Measurements from ENCODE around the gene MTIF3. TPM values are rescaled to one million over a fixed set of nuclear protein-coding genes. Genes with fewer than 3 reads are reported as not detected.

Gene MTIF3
- total RNA-seq, 1 donor from 2014 or later: 30.5 TPM

DNA sequence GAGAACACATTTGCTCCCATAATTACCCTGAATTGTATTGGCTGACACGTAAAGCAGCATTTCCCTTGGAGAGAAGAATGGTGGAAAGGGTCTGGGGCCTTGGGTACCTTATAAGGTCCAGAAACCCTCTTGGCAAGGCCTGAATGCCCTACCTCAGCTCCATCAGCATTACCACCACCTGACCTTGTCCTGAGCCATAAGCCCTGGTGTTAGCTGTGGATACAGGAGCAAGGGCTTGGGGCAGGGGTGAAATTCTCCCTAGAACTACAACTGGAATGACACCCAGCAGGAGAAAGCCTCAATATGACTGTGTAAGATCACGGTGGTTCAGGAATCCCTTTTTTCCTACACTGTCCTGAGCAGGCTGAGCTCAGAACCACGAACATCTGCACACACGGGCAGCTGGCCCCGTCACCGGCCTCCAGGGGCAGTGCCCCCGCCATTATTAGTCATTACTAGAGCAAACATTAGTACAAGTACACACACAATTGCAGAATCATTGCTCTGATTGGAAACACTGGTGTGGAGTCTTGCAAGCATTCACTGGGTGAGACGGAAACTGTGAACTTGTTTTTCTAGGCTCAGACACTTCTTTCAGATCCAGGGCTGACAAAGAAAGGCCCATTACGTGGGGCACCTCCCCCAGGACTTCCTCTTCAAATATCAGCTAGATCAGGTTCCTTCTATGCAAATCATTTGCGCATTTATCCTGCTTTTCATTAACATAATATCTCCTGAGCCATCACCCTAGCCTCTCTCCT is 26.8 kb upstream of the MTIF3 start:
- no peak overlapping the region for H3K4me3 ChIP-seq (ENCODE audit: low read depth, low read length)
- TF ChIP-seq, protein P1, sequence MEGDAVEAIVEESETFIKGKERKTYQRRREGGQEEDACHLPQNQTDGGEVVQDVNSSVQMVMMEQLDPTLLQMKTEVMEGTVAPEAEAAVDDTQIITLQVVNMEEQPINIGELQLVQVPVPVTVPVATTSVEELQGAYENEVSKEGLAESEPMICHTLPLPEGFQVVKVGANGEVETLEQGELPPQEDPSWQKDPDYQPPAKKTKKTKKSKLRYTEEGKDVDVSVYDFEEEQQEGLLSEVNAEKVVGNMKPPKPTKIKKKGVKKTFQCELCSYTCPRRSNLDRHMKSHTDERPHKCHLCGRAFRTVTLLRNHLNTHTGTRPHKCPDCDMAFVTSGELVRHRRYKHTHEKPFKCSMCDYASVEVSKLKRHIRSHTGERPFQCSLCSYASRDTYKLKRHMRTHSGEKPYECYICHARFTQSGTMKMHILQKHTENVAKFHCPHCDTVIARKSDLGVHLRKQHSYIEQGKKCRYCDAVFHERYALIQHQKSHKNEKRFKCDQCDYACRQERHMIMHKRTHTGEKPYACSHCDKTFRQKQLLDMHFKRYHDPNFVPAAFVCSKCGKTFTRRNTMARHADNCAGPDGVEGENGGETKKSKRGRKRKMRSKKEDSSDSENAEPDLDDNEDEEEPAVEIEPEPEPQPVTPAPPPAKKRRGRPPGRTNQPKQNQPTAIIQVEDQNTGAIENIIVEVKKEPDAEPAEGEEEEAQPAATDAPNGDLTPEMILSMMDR (IDR thresholded peaks at IDR 0.05; ENCODE audit: insufficient read depth, low read length, severe bottlenecking): peak; percentile 19
- H3K36me3 ChIP-seq (ENCODE audit: control insufficient read depth, insufficient read depth, low read length): no peaks in the 10 kb centered on the region
- DNase-seq (ENCODE audit: low read depth): peak; percentile 96
- H3K27me3 ChIP-seq (ENCODE audit: control insufficient read depth, insufficient read depth, low read length): no peaks in the 10 kb centered on the region
- no peak for FAIRE-seq

DNA sequence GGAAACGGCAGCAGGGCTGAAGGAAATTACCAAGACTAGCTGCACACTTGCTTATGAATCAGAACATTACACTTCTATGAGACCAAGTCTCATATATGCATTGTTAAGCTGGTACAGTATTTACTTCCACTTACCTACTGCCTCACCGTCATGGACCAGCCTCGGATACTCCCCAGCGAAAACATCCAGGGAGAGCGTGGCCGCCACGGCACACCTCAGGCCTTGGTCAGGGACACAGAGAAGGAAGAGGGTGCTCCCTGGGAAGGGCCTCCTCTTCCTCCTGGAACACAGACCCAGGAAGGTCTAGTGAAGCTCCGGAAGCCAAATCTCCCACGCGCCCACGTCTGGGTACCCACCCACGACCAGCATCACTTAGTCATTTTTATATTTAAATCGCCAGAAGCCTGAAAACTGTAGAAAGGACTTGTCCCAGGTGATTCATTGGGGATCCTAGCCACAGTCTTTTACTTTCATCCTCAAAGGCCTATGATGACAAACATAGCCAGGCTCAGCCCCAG is 24.4 kb upstream of the MTIF3 start:
- DNase-seq (ENCODE audit: low read depth) (no peak), FAIRE-seq (no peak)
- TF ChIP-seq, protein P1 (IDR thresholded peaks at IDR 0.05; ENCODE audit: insufficient read depth, low read length, severe bottlenecking): no peak
- Histone ChIP-seq H3K36me3 (ENCODE audit: control insufficient read depth, insufficient read depth, low read length) (no peaks in the 10 kb centered on the region), H3K4me3 (ENCODE audit: low read depth, low read length) (no peak overlapping the region), H3K27me3 (ENCODE audit: control insufficient read depth, insufficient read depth, low read length) (no peaks in the 10 kb centered on the region)

DNA sequence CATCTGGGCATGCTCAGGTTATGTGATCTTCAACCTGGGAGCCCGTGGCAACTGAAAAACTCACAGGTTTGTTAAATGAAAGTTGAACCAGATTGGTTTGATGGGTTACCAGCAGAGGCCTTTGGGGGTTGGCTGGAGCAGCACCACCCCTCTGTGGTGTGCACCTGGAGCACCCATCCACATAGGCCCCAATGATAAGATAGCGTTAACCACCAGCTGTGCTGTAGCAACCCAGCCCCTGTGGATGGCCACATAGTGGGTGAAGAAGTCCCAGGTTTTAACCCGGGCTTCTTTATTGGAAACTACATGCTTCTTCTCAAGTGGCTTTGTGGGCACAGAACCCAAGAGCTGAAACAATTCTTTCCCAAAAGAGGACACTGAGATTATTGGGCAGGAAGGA is 22.6 kb upstream of the MTIF3 start:
- Histone ChIP-seq H3K36me3 (ENCODE audit: control insufficient read depth, insufficient read depth, low read length) (no peaks in the 10 kb centered on the region), H3K27me3 (ENCODE audit: control insufficient read depth, insufficient read depth, low read length) (no peaks in the 10 kb centered on the region), H3K4me3 (ENCODE audit: low read depth, low read length) (no peak overlapping the region)
- DNase-seq (ENCODE audit: low read depth) (no peak), FAIRE-seq (no peak)
- TF ChIP-seq, protein P1 (IDR thresholded peaks at IDR 0.05; ENCODE audit: insufficient read depth, low read length, severe bottlenecking): no peak

DNA sequence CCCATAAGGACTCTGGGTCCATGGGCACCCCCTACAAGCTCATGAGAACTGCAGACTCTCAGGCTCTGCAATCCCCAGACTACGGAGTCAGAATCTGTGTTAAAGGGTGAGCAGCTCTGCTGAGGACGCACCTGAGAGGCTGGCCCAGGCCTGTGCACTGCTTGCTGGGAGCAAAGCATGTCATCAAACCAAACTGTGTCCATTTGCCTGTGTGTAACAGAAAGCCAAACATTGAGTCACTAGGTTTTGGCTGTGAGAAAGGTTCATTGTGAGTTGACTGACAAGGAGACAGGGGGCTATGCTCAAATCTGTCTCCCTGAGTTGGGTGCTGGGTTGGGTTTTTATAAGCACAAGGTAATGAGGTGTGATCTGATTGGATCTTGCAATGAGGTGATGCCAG is 22.1 kb upstream of the MTIF3 start:
- peak; percentile 78 for DNase-seq (ENCODE audit: low read depth)
- TF ChIP-seq, protein P1 (IDR thresholded peaks at IDR 0.05; ENCODE audit: insufficient read depth, low read length, severe bottlenecking): no peak
- FAIRE-seq: peak; percentile 36
- Histone ChIP-seq H3K4me3 (ENCODE audit: low read depth, low read length) (no peak overlapping the region), H3K27me3 (ENCODE audit: control insufficient read depth, insufficient read depth, low read length) (no peaks in the 10 kb centered on the region), H3K36me3 (ENCODE audit: control insufficient read depth, insufficient read depth, low read length) (no peaks in the 10 kb centered on the region)

DNA sequence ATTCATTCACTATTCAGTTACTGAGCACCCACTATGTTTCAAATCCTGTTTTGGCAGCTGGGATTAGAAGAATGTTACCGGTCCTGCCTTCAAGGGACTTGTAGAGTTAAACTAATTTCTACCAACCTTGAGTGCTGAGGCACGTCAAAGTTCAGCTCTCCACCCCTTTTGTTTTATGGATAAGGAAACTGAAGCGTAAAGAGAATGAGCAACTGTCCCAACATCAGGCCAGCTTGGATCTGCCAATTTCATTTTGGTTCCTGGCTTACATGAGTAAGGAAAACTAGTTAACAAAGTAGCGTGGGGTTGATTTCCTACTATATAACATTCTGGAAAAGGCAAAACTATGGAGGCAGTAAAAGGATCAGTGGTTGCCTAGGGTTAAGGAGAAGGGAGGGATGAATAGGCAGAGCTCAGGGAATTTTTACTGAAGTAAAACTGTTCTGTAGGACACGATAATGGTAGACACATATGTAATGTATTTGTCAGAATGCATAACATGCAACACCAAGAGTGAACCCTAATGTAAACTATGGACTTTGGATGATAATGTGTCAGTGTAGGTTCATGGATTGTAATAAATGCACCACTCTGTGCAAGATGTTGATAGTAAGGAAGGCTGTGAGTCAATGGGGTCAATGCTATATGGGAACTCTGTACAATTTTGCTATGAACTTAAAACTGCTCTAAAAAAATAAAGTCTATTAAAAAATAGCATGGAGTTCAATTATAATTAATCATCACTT is 19.9 kb upstream of the MTIF3 start:
- TF ChIP-seq, protein P1 (IDR thresholded peaks at IDR 0.05; ENCODE audit: insufficient read depth, low read length, severe bottlenecking): no peak
- no peak for DNase-seq (ENCODE audit: low read depth)
- no peak for FAIRE-seq
- Histone ChIP-seq H3K36me3 (ENCODE audit: control insufficient read depth, insufficient read depth, low read length) (no peaks in the 10 kb centered on the region), H3K27me3 (ENCODE audit: control insufficient read depth, insufficient read depth, low read length) (no peaks in the 10 kb centered on the region), H3K4me3 (ENCODE audit: low read depth, low read length) (no peak overlapping the region)

Data from bronchial epithelial cell (primary cell).